Mammary epithelial cell (primary cell): ENCODE measurements around the gene MEGF6.

ENCODE experiments used
- CTCF ChIP-seq, 2 donors: IDR thresholded peaks in 1 of 2; conservative IDR thresholded peaks in 1 of 2; 2 replicates each; pipeline ENCODE4 v1.5.1; 2011 to 2012; ENCODE audit warnings: inconsistent platforms in 2 of 2, low read length in 2 of 2, mild to moderate bottlenecking in 2 of 2, control low read depth in 1 of 2, low read depth in 1 of 2; ENCODE audit not compliant: insufficient read depth in 1 of 2; ENCODE audit errors: extremely low read depth in 1 of 2
- EZH2 ChIP-seq: IDR thresholded peaks from 2 replicates; pipeline ENCODE4 v1.6.1; 2012; ENCODE audit warnings: low read length, inconsistent platforms, borderline replicate concordance

- no peak for TF ChIP-seq CTCF (conservative IDR thresholded peaks at IDR 0.05 in 1 of 2, IDR thresholded peaks at IDR 0.05 in 1 of 2; ENCODE audit: extremely low read depth in 1 of 2, insufficient read depth in 1 of 2, low read depth in 1 of 2, low read length in 2 of 2)
- no peak for TF ChIP-seq EZH2
These were observed 65.8 kb downstream of the MEGF6 start for GRCh38 chr1:3545363-3546047.
